ENCODE results near the gene HECA.

- TF ChIP-seq EZH2 (IDR thresholded peaks at IDR 0.05; ENCODE audit: insufficient read depth, poor library complexity, severe bottlenecking) = no peak
- no peak for TF ChIP-seq EZH2phosphoT487 (IDR thresholded peaks at IDR 0.05; ENCODE audit: insufficient read depth, low read depth)
Measured at GRCh38 chr6:139184459-139184858, 49.6 kb downstream of the HECA start.
